Gastrocnemius medialis (tissue), 4 donors: ENCODE measurements around the gene CALHM6. TPM values are rescaled to one million over a fixed set of nuclear protein-coding genes. Genes with fewer than 3 reads are reported as not detected.

ENCODE experiments used
- ATAC-seq, 2 donors: fragments of 150-250 bp; one replicate each; pipeline ENCODE4 v1.9.1; 2016
- DNase-seq, 2 donors: peaks; one replicate each; pipeline ENCODE4 v3.0.0-alpha.2; 2019
- H3K27ac ChIP-seq, 4 donors: fragments of 200-600 bp; sonication (generic); 1 replicate in 1 of 4; 2 replicates in 3 of 4; pipeline ENCODE4 v1.5.1; 2016 to 2018; ENCODE audit warnings: mild to moderate bottlenecking in 2 of 4, moderate library complexity in 1 of 4
- H3K27me3 ChIP-seq, 3 donors: fragments of 200-600 bp; sonication (generic) in 2 of 3; 1 replicate in 1 of 3; 2 replicates in 2 of 3; pipeline versions ENCODE4 v1.5.1 to v1.6.0; 2016 to 2019; ENCODE audit warnings: mild to moderate bottlenecking in 1 of 3, moderate library complexity in 1 of 3
- H3K36me3 ChIP-seq, 2 donors: fragments of 200-600 bp; sonication (generic) in 1 of 2; one replicate each; pipeline ENCODE4 v1.5.1; 2017 to 2018
- H3K4me1 ChIP-seq, 2 donors: fragments of 200-600 bp; sonication (generic) in 1 of 2; one replicate each; pipeline ENCODE4 v1.5.1; 2016 to 2017; ENCODE audit warnings: mild to moderate bottlenecking in 2 of 2
- H3K4me3 ChIP-seq, 4 donors: fragments of 200-600 bp; sonication (generic) in 3 of 4; 1 replicate in 1 of 4; 2 replicates in 3 of 4; pipeline ENCODE4 v1.5.1; 2016 to 2019; ENCODE audit warnings: mild to moderate bottlenecking in 2 of 4
- H3K9me3 ChIP-seq, 3 donors: fragments of 200-600 bp; sonication (generic) in 2 of 3; 1 replicate in 1 of 3; 2 replicates in 2 of 3; pipeline ENCODE4 v1.5.1; 2016 to 2019
- POLR2A ChIP-seq, 2 donors: fragments of 450-650 bp; IDR thresholded peaks; one replicate each; pipeline ENCODE4 v1.6.1; 2017; ENCODE audit warnings: antibody characterized with exemption in 2 of 2, mild to moderate bottlenecking in 2 of 2, moderate library complexity in 2 of 2
- in situ Hi-C, 4 donors: fragments of 200-750 bp; cut with MboI; loops; one replicate each; pipeline versions ENCODE4 v1.15.0 to v1.8.0; 2017; ENCODE audit warnings: low sequenced_read_pairs in 4 of 4
- intact Hi-C: fragments of 100-400 bp; cut with DNase I; formaldehyde crosslinking; loops from one replicate; pipeline ENCODE4 v1.15.1; 2023; ENCODE audit warnings: low total_unique reads
- total RNA-seq, 4 donors: library from RNA; depleted of rRNA; stranded (reverse); fragments of >200 nt; gene quantifications; one replicate each; pipeline versions ENCODE4 v1.1.0 to v1.2.3, GENCODE V29; 2016
- TF ChIP-seq, protein P1 (sequence below), 5 experiments: fragments of 450-650 bp in 3 of 5; fragments of 200-600 bp in 2 of 5; sonication (generic) in 2 of 5; IDR thresholded peaks in 4 of 5; conservative IDR thresholded peaks in 1 of 5; 1 replicate in 4 of 5; 2 replicates in 1 of 5; pipeline ENCODE4 v1.5.1; 2016 to 2019; ENCODE audit warnings: antibody characterized with exemption in 5 of 5, mild to moderate bottlenecking in 3 of 5, moderate library complexity in 3 of 5

Gene CALHM6
- total RNA-seq, 4 donors from 2014 or later = 0.63 to 2.3 (median 0.86) TPM

GRCh38 chr6:116430860-116431259, 30.3 kb upstream of the CALHM6 start:
- in situ Hi-C loops = no loop called here
- Histone ChIP-seq H3K36me3 (peaks cover 0 to 23% of the 10 kb centered on the region in 2 donors), H3K27ac (no peak overlapping the region), H3K4me3 (no peak overlapping the region), H3K27me3 (no peaks in the 10 kb centered on the region), H3K4me1 (no peaks in the 10 kb centered on the region), H3K9me3 (no peaks in the 10 kb centered on the region)
- no peak for TF ChIP-seq POLR2A (IDR thresholded peaks at IDR 0.05)
- intact Hi-C loops = no loop called here
- ATAC-seq (no peak), DNase-seq (no peak)

GRCh38 chr6:116431964-116432595, 29.1 kb upstream of the CALHM6 start:
- in situ Hi-C loops = no loop called here
- ATAC-seq (no peak), DNase-seq (no peak)
- Histone ChIP-seq H3K9me3 (no peaks in the 10 kb centered on the region), H3K27ac (no peak overlapping the region), H3K36me3 (peaks cover 0 to 29% of the 10 kb centered on the region in 2 donors), H3K4me1 (no peaks in the 10 kb centered on the region), H3K4me3 (no peak overlapping the region), H3K27me3 (no peaks in the 10 kb centered on the region)
- TF ChIP-seq, protein P1, sequence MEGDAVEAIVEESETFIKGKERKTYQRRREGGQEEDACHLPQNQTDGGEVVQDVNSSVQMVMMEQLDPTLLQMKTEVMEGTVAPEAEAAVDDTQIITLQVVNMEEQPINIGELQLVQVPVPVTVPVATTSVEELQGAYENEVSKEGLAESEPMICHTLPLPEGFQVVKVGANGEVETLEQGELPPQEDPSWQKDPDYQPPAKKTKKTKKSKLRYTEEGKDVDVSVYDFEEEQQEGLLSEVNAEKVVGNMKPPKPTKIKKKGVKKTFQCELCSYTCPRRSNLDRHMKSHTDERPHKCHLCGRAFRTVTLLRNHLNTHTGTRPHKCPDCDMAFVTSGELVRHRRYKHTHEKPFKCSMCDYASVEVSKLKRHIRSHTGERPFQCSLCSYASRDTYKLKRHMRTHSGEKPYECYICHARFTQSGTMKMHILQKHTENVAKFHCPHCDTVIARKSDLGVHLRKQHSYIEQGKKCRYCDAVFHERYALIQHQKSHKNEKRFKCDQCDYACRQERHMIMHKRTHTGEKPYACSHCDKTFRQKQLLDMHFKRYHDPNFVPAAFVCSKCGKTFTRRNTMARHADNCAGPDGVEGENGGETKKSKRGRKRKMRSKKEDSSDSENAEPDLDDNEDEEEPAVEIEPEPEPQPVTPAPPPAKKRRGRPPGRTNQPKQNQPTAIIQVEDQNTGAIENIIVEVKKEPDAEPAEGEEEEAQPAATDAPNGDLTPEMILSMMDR (IDR thresholded peaks at IDR 0.05 in 4 of 5, conservative IDR thresholded peaks at IDR 0.05 in 1 of 5) = no peak
- no peak for TF ChIP-seq POLR2A (IDR thresholded peaks at IDR 0.05)
- intact Hi-C loops = no loop called here

- H3K9me3 ChIP-seq = no peaks in the 10 kb centered on the region
- intact Hi-C loops = no loop called here
- in situ Hi-C loops = no loop called here
- peaks cover 0 to under 1% of the 10 kb centered on the region in 2 donors for H3K4me1 ChIP-seq
- peaks cover 0 to 29% of the 10 kb centered on the region in 2 donors for H3K36me3 ChIP-seq
- no peaks in the 10 kb centered on the region for H3K27me3 ChIP-seq
- ATAC-seq (no peak), DNase-seq (no peak)
- H3K4me3 ChIP-seq = no peak overlapping the region
- no peak overlapping the region for H3K27ac ChIP-seq
- TF ChIP-seq, protein P1 (IDR thresholded peaks at IDR 0.05 in 4 of 5, conservative IDR thresholded peaks at IDR 0.05 in 1 of 5) = no peak
- TF ChIP-seq POLR2A (IDR thresholded peaks at IDR 0.05) = no peak
Observed at GRCh38 chr6:116433206-116433712, 27.9 kb upstream of the CALHM6 start.

DNA sequence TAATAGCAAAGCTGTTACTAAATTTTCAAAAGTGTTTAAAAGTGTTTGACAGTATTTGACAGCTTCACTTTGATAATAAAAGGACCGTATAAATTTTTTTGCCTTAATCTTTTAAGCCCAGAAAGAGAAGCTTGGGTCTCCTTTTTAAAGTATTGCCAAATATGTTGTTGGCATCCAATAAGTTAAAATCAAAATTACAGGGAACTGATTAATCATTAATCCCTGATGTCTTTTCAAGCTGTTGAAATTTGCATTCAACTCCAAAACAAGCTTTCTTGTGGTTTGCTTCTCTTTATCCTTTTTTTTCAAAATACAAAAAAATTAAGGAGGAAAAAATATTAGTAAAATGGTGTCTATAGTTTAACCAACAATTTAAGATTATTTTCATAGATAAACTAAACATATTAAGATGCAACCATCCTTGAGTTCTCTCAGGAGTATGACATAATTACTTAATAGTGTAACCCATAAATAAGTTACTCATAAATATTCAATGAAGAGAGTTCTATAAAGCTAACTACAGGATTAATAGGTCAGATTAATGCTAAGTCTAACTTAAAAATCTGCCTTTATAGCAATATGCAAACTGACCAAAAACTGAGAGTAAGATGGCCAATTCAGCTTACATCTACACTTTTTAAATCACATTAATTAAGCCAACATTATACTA, 27.0 kb upstream of the CALHM6 start:
- peaks cover 0 to 10% of the 10 kb centered on the region in 2 donors for H3K4me1 ChIP-seq
- ATAC-seq (no peak), DNase-seq (no peak)
- no peak overlapping the region for H3K4me3 ChIP-seq
- TF ChIP-seq, protein P1 (IDR thresholded peaks at IDR 0.05 in 4 of 5, conservative IDR thresholded peaks at IDR 0.05 in 1 of 5) = no peak
- no peak for TF ChIP-seq POLR2A (IDR thresholded peaks at IDR 0.05)
- intact Hi-C loops (no loop called here), in situ Hi-C loops (no loop called here)
- no peaks in the 10 kb centered on the region for H3K27me3 ChIP-seq
- no peaks in the 10 kb centered on the region for H3K9me3 ChIP-seq
- H3K27ac ChIP-seq = no peak overlapping the region
- peaks cover 0 to 29% of the 10 kb centered on the region in 2 donors for H3K36me3 ChIP-seq

- no peak for DNase-seq
- Histone ChIP-seq H3K27ac (no peak overlapping the region), H3K4me1 (peaks cover 0 to 12% of the 10 kb centered on the region in 2 donors), H3K27me3 (no peaks in the 10 kb centered on the region), H3K4me3 (no peak overlapping the region), H3K36me3 (peaks cover 0 to 16% of the 10 kb centered on the region in 2 donors), H3K9me3 (no peaks in the 10 kb centered on the region)
- intact Hi-C loops = no loop called here
- no peak for ATAC-seq
- in situ Hi-C loops = no loop called here
- TF ChIP-seq POLR2A (IDR thresholded peaks at IDR 0.05) = no peak
- TF ChIP-seq, protein P1 (IDR thresholded peaks at IDR 0.05 in 4 of 5, conservative IDR thresholded peaks at IDR 0.05 in 1 of 5) = no peak
Observed at GRCh38 chr6:116436586-116436985, 24.6 kb upstream of the CALHM6 start.
